ENCODE data around the gene LAMC3. TPM values are rescaled to one million over a fixed set of nuclear protein-coding genes. Genes with fewer than 3 reads are reported as not detected.

The LAMC3 gene
- total RNA-seq, 1 experiment from 2014 or later, result 0.36 TPM

DNA sequence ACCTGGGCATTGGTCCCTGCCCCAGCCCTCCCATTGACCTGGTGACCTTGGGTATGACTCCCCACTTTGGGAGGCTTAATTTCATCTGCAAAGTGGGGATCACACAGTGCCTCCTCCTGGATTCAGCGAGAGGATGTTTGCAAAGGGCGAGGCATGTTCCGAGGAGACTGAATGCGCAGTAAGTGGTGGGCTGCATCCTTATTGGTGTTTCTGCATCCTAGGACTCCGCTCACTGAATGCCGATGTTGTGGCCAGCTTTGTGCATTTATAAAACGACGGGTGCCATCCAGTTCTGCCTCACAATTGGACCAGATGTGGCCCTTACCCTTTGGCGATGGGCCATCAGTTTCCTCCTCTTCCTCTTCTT lies 63.9 kb downstream of the LAMC3 start:
- Mint-ChIP-seq H3K36me3 (ENCODE audit: insufficient read depth, unreplicated experiment) (no peaks in the 10 kb centered on the region), H3K4me1 (ENCODE audit: low read depth, unreplicated experiment) (no peaks in the 10 kb centered on the region), H3K9me3 (ENCODE audit: unreplicated experiment) (no peaks in the 10 kb centered on the region), H3K27me3 (ENCODE audit: insufficient read depth, unreplicated experiment) (no peaks in the 10 kb centered on the region), H3K4me3 (ENCODE audit: unreplicated experiment) (no peak overlapping the region), H3K27ac (ENCODE audit: unreplicated experiment) (no peak overlapping the region)
- Histone ChIP-seq H3K9me3 (no peaks in the 10 kb centered on the region), H3K4me3 (ENCODE audit: low read depth, low read length) (no peak overlapping the region), H3K36me3 (ENCODE audit: control insufficient read depth, insufficient read depth, low read length) (no peaks in the 10 kb centered on the region), H3K4me1 (no peaks in the 10 kb centered on the region), H3K27me3 (replicated peaks; ENCODE audit: control insufficient read depth, insufficient read depth, low read length) (no peaks in the 10 kb centered on the region)
- no peak for DNase-seq
- no TSS peak for BruUV-seq (replicated peaks)
- TF ChIP-seq, protein P1, sequence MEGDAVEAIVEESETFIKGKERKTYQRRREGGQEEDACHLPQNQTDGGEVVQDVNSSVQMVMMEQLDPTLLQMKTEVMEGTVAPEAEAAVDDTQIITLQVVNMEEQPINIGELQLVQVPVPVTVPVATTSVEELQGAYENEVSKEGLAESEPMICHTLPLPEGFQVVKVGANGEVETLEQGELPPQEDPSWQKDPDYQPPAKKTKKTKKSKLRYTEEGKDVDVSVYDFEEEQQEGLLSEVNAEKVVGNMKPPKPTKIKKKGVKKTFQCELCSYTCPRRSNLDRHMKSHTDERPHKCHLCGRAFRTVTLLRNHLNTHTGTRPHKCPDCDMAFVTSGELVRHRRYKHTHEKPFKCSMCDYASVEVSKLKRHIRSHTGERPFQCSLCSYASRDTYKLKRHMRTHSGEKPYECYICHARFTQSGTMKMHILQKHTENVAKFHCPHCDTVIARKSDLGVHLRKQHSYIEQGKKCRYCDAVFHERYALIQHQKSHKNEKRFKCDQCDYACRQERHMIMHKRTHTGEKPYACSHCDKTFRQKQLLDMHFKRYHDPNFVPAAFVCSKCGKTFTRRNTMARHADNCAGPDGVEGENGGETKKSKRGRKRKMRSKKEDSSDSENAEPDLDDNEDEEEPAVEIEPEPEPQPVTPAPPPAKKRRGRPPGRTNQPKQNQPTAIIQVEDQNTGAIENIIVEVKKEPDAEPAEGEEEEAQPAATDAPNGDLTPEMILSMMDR (IDR thresholded peaks at IDR 0.05; ENCODE audit: insufficient read depth in 1 of 2, low read depth in 1 of 2, low read length in 1 of 2, severe bottlenecking in 1 of 2, unreplicated experiment in 1 of 2), result no peak
- intact Hi-C loops (cut with micrococcal nuclease; ENCODE audit: unreplicated experiment), result no loop called here
- CTCF ChIA-PET, result no interaction called here
- POLR2A ChIA-PET, result no interaction called here

DNA sequence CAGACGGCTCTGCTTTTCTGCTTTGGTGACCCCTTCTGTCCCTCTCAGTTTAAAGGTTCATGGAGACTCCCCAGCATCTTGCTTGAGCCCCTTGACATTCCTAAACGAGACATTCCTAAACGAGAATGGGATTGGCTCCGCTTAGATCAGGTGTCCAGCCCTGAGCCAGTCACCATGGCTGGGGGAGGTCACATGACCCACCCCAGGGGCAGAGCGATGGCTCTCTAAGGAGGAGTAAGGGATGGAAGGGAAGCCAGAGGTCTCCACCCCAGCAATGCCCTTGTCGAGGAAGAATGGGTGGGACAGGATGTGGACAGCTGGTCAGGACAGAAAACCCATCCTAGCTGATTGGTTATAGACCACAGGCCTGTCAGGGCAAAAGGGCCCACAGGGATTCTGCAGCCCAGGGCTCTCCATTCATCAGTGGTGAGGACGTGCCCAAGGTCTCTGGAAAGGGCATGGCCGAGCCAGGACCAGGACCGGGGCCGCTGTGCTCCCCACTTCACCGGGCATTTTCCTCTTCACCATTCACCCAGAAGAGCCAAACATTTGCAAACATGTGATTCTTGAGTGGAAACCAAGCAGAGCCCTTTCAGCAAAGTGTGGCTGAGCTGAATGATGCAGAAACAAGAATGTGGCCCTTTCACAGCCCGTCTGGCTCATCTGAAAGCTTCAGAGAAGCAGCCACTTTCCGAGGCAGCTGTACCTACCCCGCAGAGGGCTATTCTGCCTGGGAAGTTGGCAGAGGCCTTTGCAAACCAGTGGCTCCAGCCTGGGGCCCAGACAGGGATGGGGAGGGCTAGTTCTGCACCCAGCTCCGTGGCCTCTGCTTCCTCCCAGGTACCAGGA lies 67.6 kb downstream of the LAMC3 start:
- Mint-ChIP-seq H3K9me3 (ENCODE audit: unreplicated experiment) (no peaks in the 10 kb centered on the region), H3K27ac (ENCODE audit: unreplicated experiment) (no peak overlapping the region), H3K4me3 (ENCODE audit: unreplicated experiment) (no peak overlapping the region), H3K27me3 (ENCODE audit: insufficient read depth, unreplicated experiment) (no peaks in the 10 kb centered on the region), H3K4me1 (ENCODE audit: low read depth, unreplicated experiment) (no peaks in the 10 kb centered on the region), H3K36me3 (ENCODE audit: insufficient read depth, unreplicated experiment) (no peaks in the 10 kb centered on the region)
- no peak for DNase-seq
- H3K4me3 ChIP-seq (ENCODE audit: low read depth, low read length), result no peak overlapping the region
- no peaks in the 10 kb centered on the region for H3K4me1 ChIP-seq
- intact Hi-C loops (cut with micrococcal nuclease; ENCODE audit: unreplicated experiment), result no loop called here
- TF ChIP-seq, protein P1 (IDR thresholded peaks at IDR 0.05; ENCODE audit: insufficient read depth in 1 of 2, low read depth in 1 of 2, low read length in 1 of 2, severe bottlenecking in 1 of 2, unreplicated experiment in 1 of 2), result no peak
- BruUV-seq (replicated peaks), result no TSS peak
- CTCF ChIA-PET, result no interaction called here
- H3K36me3 ChIP-seq (ENCODE audit: control insufficient read depth, insufficient read depth, low read length), result no peaks in the 10 kb centered on the region
- H3K9me3 ChIP-seq, result no peaks in the 10 kb centered on the region
- H3K27me3 ChIP-seq (replicated peaks; ENCODE audit: control insufficient read depth, insufficient read depth, low read length), result no peaks in the 10 kb centered on the region
- POLR2A ChIA-PET, result no interaction called here

DNA sequence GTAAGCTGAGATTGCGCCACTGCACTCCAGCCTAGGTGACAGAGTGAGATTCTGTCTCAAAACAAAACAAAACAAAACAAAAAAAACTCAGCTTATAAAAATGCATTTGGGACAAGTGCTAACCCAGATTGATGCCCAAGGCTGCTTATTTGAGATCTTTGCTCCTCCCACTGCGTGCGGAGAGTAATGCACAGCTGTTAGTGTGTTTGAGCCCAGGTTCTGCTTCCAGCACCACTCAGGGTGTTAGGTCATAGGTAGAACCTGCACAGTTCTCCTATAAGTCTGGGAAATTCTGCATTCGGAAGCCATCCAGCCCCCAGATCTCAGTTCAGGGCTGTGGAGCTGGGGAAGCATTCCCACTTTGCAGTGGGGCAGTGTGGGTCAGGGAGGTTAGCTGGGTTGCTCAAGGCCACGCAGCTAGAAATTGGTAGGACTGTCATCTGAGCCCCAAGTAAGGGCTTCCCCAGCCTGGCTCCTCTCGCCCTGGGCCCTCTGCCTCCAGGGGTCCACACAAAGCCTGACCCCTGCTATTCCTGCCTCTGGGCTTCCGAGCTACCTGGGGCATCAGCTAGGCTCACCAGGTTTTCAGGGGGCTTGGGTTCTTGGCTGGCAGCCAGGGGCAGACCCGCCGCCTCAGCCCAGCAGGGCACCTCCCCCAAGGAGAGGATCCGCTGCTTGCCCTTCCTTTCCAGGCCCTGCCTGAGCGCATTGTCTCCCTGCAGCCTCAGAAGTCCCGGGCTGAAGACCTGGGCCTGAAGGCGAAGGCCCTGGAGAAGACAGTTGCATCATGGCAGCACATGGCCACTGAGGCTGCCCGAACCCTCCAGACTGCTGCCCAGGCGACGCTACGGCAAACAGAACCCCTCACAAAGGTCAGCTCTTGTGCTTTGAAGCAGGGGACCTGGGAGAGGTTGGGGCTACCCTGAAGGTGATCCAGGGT lies 69.7 kb downstream of the LAMC3 start:
- H3K4me3 ChIP-seq (ENCODE audit: low read depth, low read length), result no peak overlapping the region
- ChIA-PET CTCF (no interaction called here), POLR2A (no interaction called here)
- no peaks in the 10 kb centered on the region for H3K36me3 Mint-ChIP-seq (ENCODE audit: insufficient read depth, unreplicated experiment)
- no peak overlapping the region for H3K27ac Mint-ChIP-seq (ENCODE audit: unreplicated experiment)
- no peaks in the 10 kb centered on the region for H3K4me1 Mint-ChIP-seq (ENCODE audit: low read depth, unreplicated experiment)
- H3K27me3 ChIP-seq (replicated peaks; ENCODE audit: control insufficient read depth, insufficient read depth, low read length), result no peaks in the 10 kb centered on the region
- no peaks in the 10 kb centered on the region for H3K9me3 Mint-ChIP-seq (ENCODE audit: unreplicated experiment)
- intact Hi-C loops (cut with micrococcal nuclease; ENCODE audit: unreplicated experiment), result no loop called here
- no peaks in the 10 kb centered on the region for H3K4me1 ChIP-seq
- TF ChIP-seq, protein P1 (IDR thresholded peaks at IDR 0.05; ENCODE audit: insufficient read depth in 1 of 2, low read depth in 1 of 2, low read length in 1 of 2, severe bottlenecking in 1 of 2, unreplicated experiment in 1 of 2), result no peak
- no TSS peak for BruUV-seq (replicated peaks)
- H3K9me3 ChIP-seq, result no peaks in the 10 kb centered on the region
- no peaks in the 10 kb centered on the region for H3K27me3 Mint-ChIP-seq (ENCODE audit: insufficient read depth, unreplicated experiment)
- H3K4me3 Mint-ChIP-seq (ENCODE audit: unreplicated experiment), result no peak overlapping the region
- no peak for DNase-seq
- H3K36me3 ChIP-seq (ENCODE audit: control insufficient read depth, insufficient read depth, low read length), result no peaks in the 10 kb centered on the region
